Measurements from ENCODE around the gene ARMC7. TPM values are rescaled to one million over a fixed set of nuclear protein-coding genes. Genes with fewer than 3 reads are reported as not detected.

ARMC7 gene
- total RNA-seq, 1 donor from 2014 or later: 12.3 TPM

DNA sequence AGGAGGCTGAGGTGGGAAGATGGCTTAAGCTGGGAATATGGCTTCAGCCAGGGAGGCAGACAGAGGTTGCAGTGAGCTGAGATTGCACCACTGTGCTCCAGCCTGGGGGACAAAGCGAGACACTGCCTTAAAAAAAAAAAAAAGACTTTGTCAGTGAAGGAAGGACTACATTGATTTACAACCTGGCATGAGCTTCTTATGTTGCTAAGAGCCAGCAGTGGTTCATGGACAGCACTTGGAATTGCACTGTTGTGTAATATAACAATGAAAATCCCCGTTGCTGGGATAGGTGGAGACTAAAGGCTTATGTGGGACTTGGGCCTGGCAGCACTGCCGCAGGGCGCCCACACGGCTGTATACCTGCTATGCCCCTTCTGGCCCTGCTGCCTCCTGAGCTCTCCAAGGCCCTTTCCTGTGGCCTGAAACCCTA is 36.1 kb upstream of the ARMC7 start:
- no peak overlapping the region for H3K4me3 ChIP-seq (ENCODE audit: low read depth, low read length)
- DNase-seq (ENCODE audit: low read depth): no peak
- TF ChIP-seq, protein P1, sequence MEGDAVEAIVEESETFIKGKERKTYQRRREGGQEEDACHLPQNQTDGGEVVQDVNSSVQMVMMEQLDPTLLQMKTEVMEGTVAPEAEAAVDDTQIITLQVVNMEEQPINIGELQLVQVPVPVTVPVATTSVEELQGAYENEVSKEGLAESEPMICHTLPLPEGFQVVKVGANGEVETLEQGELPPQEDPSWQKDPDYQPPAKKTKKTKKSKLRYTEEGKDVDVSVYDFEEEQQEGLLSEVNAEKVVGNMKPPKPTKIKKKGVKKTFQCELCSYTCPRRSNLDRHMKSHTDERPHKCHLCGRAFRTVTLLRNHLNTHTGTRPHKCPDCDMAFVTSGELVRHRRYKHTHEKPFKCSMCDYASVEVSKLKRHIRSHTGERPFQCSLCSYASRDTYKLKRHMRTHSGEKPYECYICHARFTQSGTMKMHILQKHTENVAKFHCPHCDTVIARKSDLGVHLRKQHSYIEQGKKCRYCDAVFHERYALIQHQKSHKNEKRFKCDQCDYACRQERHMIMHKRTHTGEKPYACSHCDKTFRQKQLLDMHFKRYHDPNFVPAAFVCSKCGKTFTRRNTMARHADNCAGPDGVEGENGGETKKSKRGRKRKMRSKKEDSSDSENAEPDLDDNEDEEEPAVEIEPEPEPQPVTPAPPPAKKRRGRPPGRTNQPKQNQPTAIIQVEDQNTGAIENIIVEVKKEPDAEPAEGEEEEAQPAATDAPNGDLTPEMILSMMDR (conservative IDR thresholded peaks at IDR 0.05; ENCODE audit: low read depth, low read length): no peak

DNA sequence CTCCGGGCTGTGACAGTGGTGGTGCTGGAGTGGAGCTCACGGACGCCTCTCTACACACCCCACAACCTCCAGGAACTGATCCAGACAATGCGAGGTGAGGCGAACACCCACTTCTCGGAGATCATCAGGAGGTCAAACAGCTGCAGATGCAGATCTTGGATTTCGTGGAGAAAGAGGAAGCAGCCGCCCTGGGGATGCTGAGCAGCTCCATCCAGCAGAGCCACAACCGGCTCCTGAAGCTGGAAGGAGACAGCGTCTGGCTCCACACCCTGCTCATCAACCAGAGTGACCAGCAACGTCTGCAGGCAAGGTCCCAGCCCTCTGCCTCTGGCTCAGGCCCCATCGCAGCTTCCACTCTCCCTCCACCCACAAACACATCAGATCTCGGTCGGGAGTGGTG is 35.2 kb upstream of the ARMC7 start:
- TF ChIP-seq, protein P1 (conservative IDR thresholded peaks at IDR 0.05; ENCODE audit: low read depth, low read length): no peak
- no peak for DNase-seq (ENCODE audit: low read depth)
- H3K4me3 ChIP-seq (ENCODE audit: low read depth, low read length): no peak overlapping the region

DNA sequence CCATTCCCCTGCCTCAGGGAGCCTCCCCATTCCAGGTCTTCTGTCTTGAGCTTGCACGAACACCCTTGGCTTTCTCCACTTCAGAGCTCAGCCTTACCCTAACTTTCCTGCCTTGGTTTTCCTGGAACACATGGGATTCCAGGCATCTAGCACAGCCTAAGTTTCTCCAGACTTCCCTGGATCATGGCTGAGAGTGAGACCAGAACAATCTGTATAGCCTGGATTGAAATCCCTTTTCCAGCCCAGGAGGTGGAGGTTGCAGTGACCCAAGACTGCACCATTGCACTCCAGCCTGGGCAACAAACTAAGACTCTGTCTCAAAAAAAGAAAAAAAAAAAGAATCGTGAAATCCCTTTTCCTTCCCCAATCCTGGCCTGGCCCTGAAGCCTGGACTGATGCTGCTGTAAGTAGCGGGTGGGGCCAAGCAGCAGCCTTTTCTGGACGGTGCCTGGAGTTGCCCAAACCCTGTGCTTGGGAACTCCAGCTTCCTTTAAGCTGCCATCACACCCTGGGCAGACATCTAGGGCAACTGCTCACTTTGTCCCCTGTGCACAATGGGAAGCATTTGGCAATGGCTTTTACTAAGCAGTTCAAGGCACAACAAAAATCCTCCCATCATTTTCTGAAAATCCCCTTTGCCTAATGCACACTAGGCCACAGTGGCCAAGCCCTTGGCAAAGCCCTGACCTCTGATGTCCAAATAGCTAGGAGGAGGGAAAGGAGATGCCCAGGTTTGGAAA is 34.0 kb upstream of the ARMC7 start:
- TF ChIP-seq, protein P1 (conservative IDR thresholded peaks at IDR 0.05; ENCODE audit: low read depth, low read length): no peak
- H3K4me3 ChIP-seq (ENCODE audit: low read depth, low read length): no peak overlapping the region

DNA sequence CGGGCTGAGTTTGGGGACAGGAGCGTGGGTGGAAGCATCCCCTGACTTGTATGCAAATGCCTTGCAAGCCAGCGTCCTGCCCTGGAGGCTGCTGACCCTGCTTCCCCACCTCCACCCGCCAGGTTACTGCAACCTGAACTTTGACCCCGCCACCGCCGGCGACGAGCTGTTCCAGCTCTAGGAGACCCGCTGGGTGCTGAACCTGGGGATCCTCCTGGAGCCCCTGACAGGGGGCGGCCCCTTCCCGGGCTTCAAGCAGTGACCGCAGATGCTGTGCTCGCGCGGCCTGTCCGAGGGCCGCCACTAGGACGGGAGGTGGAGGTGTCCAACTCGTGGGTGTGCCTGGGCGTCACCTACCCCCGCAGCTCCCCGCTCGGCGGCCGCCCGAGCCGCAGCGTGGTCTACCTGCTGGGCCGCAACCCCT is 32.7 kb upstream of the ARMC7 start:
- peak overlapping the region; percentile 32 for H3K4me3 ChIP-seq (ENCODE audit: low read depth, low read length)
- DNase-seq (ENCODE audit: low read depth): no peak
- TF ChIP-seq, protein P1 (conservative IDR thresholded peaks at IDR 0.05; ENCODE audit: low read depth, low read length): no peak

More for the DNA sequence above, 34.0 kb upstream of the ARMC7 start:
- no peak for DNase-seq (ENCODE audit: low read depth)

GRCh38 chr17:75077496-75078283 is 32.1 kb upstream of the ARMC7 start:
- H3K4me3 ChIP-seq (ENCODE audit: low read depth, low read length): peak overlapping the region; percentile 32
- DNase-seq (ENCODE audit: low read depth): no peak

GRCh38 chr17:75078284-75079022 is 31.3 kb upstream of the ARMC7 start:
- DNase-seq (ENCODE audit: low read depth): peak; percentile 88
- H3K4me3 ChIP-seq (ENCODE audit: low read depth, low read length): peak overlapping the region; percentile 32
- TF ChIP-seq, protein P1 (conservative IDR thresholded peaks at IDR 0.05; ENCODE audit: low read depth, low read length): no peak

More at GRCh38 chr17:75077496-75078283, 32.1 kb upstream of the ARMC7 start:
- TF ChIP-seq, protein P1 (conservative IDR thresholded peaks at IDR 0.05; ENCODE audit: low read depth, low read length): no peak

All from epithelial cell of proximal tubule (primary cell).